Thoracic aorta (tissue), 2 donors: ENCODE data around the gene SH3GL3. TPM values are rescaled to one million over a fixed set of nuclear protein-coding genes. Genes with fewer than 3 reads are reported as not detected.

ENCODE experiments used
- ATAC-seq: fragments of 150-250 bp; one replicate; pipeline ENCODE4 v1.8.0; 2017; ENCODE audit warnings: low read depth; ENCODE audit not compliant: insufficient number of reproducible peaks, low FRiP score
- DNase-seq: peaks from one replicate; pipeline ENCODE4 v3.0.0-alpha.2; 2020; ENCODE audit warnings: low spot score
- H3K27ac ChIP-seq, 2 donors: fragments of 200-600 bp; sonication (generic); 1 replicate in 1 of 2; 2 replicates in 1 of 2; pipeline ENCODE4 v1.5.1; 2016; ENCODE audit warnings: mild to moderate bottlenecking in 2 of 2, moderate library complexity in 2 of 2
- H3K27me3 ChIP-seq: fragments of 200-600 bp; sonication (generic); replicated peaks from 2 replicates; pipeline ENCODE4 v1.6.0; 2016; ENCODE audit warnings: mild to moderate bottlenecking; ENCODE audit not compliant: insufficient read depth
- H3K36me3 ChIP-seq: fragments of 200-600 bp; sonication (generic); one replicate; pipeline ENCODE4 v1.5.1; 2016
- H3K4me1 ChIP-seq, 2 donors: fragments of 200-600 bp; sonication (generic); 1 replicate in 1 of 2; 2 replicates in 1 of 2; pipeline versions ENCODE4 v1.5.1 to v1.6.0; 2016; ENCODE audit warnings: low read depth in 2 of 2, mild to moderate bottlenecking in 1 of 2; ENCODE audit not compliant: control insufficient read depth in 1 of 2
- H3K4me3 ChIP-seq: fragments of 200-600 bp; sonication (generic); 2 replicates; pipeline ENCODE4 v1.5.1; 2016; ENCODE audit warnings: mild to moderate bottlenecking
- H3K9me3 ChIP-seq: fragments of 200-600 bp; sonication (generic); 2 replicates; pipeline ENCODE4 v1.5.1; 2016
- CTCF ChIP-seq: fragments of 200-600 bp; sonication (generic); IDR thresholded peaks from one replicate; pipeline ENCODE4 v1.5.1; 2019; ENCODE audit warnings: antibody characterized with exemption
- total RNA-seq, 2 donors: library from RNA; depleted of rRNA; stranded (reverse); fragments of >200 nt; gene quantifications; one replicate each; pipeline versions ENCODE4 v1.1.0 to v1.2.3, GENCODE V29; 2016

Gene SH3GL3
- total RNA-seq, 2 donors from 2014 or later, result 4.9 TPM; not detected in 1

GRCh38 chr15:83458381-83458780 is 11.2 kb downstream of the SH3GL3 start:
- H3K27me3 ChIP-seq, result no peaks in the 10 kb centered on the region
- no peaks in the 10 kb centered on the region for H3K9me3 ChIP-seq
- H3K27ac ChIP-seq, result no peak overlapping the region
- no peak for TF ChIP-seq CTCF
- DNase-seq (no peak), ATAC-seq (no peak)
- H3K4me1 ChIP-seq, result no peaks in the 10 kb centered on the region
- H3K36me3 ChIP-seq, result no peaks in the 10 kb centered on the region
- no peak overlapping the region for H3K4me3 ChIP-seq

GRCh38 chr15:83462026-83462425 is 14.9 kb downstream of the SH3GL3 start:
- H3K4me3 ChIP-seq, result no peak overlapping the region
- no peak for TF ChIP-seq CTCF
- H3K9me3 ChIP-seq, result no peaks in the 10 kb centered on the region
- ATAC-seq (no peak), DNase-seq (no peak)
- H3K36me3 ChIP-seq, result no peaks in the 10 kb centered on the region
- H3K4me1 ChIP-seq, result no peaks in the 10 kb centered on the region
- no peak overlapping the region for H3K27ac ChIP-seq
- H3K27me3 ChIP-seq, result no peaks in the 10 kb centered on the region

GRCh38 chr15:83462953-83463433 is 15.9 kb downstream of the SH3GL3 start:
- no peaks in the 10 kb centered on the region for H3K27me3 ChIP-seq
- ATAC-seq (no peak), DNase-seq (no peak)
- H3K27ac ChIP-seq, result no peak overlapping the region
- H3K9me3 ChIP-seq, result no peaks in the 10 kb centered on the region
- no peaks in the 10 kb centered on the region for H3K4me1 ChIP-seq
- no peak overlapping the region for H3K4me3 ChIP-seq
- H3K36me3 ChIP-seq, result no peaks in the 10 kb centered on the region
- TF ChIP-seq CTCF, result no peak

GRCh38 chr15:83470887-83471286 is 23.7 kb downstream of the SH3GL3 start:
- H3K27ac ChIP-seq, result no peak overlapping the region

GRCh38 chr15:83471307-83471866 is 24.2 kb downstream of the SH3GL3 start:
- Histone ChIP-seq H3K9me3 (no peaks in the 10 kb centered on the region), H3K27me3 (no peaks in the 10 kb centered on the region), H3K4me3 (no peak overlapping the region), H3K36me3 (no peaks in the 10 kb centered on the region), H3K27ac (no peak overlapping the region), H3K4me1 (peaks cover 0 to 10% of the 10 kb centered on the region in 2 donors)
- DNase-seq, result no peak
- ATAC-seq, result no peak
- TF ChIP-seq CTCF, result no peak

More at GRCh38 chr15:83470887-83471286, 23.7 kb downstream of the SH3GL3 start:
- H3K4me1 ChIP-seq, result peaks cover 0 to 5% of the 10 kb centered on the region in 2 donors
- H3K4me3 ChIP-seq, result no peak overlapping the region
- DNase-seq (no peak), ATAC-seq (no peak)
- H3K36me3 ChIP-seq, result no peaks in the 10 kb centered on the region
- TF ChIP-seq CTCF, result no peak
- no peaks in the 10 kb centered on the region for H3K9me3 ChIP-seq
- H3K27me3 ChIP-seq, result no peaks in the 10 kb centered on the region
